ENCODE data around the gene TCF15. TPM values are rescaled to one million over a fixed set of nuclear protein-coding genes. Genes with fewer than 3 reads are reported as not detected.
A peak's percentile ranks its signal among the peaks of the same experiment; 100 is the strongest.
"Not testable (repeated sequence)": the region's sequence is repeated elsewhere in the genome, so short reads cannot be mapped to it uniquely, and the experiment has no call there.

TCF15 gene
- total RNA-seq, 1 donor from 2014 or later, result 0.07 TPM

DNA sequence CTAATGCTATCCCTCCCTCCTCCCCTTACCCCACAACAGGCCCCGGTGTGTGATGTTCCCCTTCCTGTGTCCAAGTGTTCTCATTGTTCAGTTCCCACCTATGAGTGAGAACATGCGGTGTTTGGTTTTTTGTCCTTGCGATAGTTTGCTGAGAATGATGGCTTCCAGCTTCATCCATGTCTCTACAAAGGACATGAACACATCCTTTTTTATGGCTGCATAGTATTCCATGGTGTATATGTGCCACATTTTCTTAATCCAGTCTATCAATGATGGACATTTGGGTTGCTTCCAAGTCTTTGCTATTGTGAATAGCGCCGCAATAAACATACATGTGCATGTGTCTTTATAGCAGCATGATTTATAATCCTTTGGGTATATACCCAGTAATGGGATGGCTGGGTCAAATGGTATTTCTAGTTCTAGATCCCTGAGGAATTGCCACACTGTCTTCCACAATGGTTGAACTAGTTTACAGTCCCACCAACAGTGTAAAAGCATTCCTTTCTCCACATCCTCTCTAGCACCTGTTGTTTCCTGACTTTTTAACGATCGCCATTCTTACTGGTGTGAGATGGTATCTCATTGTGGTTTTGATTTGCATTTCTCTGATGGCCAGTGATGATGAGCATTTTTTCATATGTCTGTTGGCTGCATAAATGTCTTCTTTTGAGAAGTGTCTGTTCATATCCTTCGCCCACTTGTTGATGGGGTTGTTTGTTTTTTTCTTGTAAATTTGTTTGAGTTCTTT, 31.0 kb downstream of the TCF15 start:
- not testable (repeated sequence) for DNase-seq (ENCODE audit: low read depth, low spot score)

DNA sequence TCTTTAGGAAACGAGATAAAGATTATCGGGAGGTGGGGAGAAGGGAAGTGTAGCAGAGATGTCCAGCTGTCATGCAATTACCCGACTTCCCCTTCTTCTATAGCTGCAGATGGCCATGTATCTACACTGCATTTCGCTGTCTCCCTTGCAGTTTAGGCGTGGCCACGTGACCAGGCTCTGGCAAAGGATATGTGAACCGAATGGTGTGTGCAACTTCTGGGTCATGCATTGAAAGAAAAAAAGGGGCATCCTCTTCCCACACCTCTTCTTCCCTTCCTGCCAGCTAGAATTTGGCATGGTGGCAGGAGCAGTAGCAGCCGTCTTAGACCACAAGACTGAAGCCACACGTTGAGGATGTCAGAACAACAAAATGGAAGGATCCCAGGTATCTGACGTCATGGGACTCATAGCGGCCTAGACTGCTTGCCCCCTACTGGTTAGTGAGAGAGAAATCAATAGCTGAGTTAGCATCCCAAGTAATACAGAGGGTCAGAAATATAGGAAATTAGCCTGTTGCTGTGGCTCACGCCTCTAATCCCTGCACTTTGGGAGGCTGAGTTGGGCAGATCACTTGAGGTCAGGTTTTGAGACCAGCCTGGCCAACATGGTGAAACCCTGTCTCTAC, 32.8 kb downstream of the TCF15 start:
- no peak for DNase-seq (ENCODE audit: low read depth, low spot score)

DNA sequence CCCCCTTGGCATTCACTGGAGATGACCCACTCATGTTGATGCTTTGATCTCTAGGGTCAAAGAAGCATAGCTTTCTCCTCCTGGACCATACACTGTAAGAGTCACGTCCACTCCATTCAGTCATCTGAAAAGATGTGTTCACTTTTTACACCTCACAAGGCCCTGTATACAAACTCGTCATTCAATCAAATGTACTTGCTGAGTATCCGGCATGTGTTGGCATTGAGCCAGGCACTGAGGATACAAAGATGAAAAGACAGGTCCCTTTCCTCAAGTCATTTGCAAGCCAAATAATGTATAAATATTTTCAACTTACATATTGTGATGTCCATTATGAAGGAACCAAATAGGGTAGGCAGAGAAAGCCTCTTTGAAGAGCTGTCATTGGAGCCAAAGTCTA, 34.0 kb downstream of the TCF15 start:
- DNase-seq (ENCODE audit: low read depth, low spot score), result no peak

DNA sequence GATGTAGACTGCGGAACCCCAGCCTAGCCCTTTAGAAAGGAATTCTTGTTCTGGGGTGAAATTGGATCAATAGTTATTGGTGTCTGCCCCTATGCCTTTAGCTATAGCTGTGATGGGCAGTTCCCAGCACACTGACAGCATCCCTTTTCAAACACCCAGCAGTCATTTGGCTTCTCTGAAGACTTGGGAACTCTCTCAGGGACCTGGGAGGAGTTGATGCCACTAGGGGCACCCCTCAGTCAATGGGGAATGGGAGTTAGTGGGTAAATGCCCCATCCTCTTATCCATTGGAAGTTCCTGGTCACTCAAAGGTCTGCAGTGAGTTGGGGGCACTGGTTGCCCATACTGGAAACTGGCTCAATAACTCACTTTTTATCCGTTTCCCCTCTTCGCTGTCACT, 34.9 kb downstream of the TCF15 start:
- no peak for DNase-seq (ENCODE audit: low read depth, low spot score)

DNA sequence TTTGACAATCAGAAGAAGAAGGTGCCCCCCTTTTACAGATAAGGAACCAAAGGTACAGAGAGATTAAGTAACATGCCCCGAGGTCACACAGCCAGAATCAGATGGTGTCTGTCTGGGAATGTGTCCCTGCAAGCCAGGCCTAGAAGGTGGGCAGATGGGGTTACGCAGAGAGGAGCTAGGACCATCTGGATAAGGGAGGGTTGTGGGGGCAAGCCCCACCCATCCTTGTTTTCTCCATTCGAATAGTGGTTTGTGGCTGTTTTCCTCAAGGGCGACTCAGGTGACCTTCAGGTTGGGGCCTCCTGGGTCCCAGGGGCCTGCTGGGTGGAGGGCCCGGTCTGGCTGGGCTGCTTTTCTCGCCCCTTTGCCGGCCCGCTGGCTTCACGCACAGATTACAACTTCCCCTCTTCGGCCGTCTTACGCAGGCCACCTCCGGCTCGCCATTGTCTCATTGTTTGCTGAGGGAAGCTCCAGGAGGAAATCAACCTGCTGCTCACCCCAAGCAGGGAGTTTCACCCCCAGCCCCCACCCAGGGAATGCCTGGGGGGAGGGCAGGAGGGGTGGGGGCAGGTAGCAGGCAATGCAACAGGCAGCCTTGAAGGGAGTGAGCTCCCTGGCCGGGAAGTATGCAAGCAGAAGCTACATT, 35.7 kb downstream of the TCF15 start:
- DNase-seq (ENCODE audit: low read depth, low spot score), result peak; percentile 29

DNA sequence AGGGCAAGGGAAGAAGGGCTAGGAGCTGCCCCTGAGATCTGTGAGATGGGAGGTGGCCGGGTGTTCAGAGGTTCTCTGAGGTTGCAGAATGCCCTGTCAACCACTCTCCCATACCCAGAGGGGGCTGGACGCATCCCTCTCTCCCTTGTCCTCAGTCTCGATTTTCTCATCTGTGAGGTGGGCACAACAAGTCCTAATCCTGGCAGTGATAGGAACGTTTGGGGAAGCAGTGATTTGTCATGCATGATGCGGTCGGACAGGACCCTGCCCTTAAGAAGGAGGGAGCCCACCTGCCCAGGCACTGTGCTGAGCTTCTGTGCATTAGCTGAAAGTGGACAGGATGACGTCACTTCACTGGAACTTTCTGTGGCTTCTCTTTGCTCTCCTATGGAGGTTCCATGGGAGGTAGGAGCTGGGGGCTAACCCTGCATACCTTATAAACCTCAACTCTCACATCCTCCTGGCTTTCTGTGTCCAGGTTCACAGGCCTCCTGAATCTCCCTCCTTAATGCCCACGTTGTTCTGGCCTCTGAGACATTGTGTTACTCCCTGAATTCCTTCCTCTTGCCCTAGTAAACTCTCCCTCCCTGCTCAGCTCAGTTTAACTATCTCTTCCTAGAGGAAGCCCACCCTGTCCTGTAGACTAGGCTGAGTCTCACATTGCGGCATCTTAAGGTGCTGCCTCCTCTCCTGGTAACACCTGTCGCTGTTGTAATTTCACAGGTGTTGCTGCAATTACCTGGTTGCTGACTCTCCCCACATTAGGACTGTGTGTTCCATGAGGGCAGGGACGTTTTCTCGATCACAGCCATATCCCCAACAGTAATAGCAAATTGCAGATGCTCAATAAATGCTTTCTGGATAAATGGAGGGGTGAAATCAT, 36.5 kb downstream of the TCF15 start:
- DNase-seq (ENCODE audit: low read depth, low spot score), result no peak

DNA sequence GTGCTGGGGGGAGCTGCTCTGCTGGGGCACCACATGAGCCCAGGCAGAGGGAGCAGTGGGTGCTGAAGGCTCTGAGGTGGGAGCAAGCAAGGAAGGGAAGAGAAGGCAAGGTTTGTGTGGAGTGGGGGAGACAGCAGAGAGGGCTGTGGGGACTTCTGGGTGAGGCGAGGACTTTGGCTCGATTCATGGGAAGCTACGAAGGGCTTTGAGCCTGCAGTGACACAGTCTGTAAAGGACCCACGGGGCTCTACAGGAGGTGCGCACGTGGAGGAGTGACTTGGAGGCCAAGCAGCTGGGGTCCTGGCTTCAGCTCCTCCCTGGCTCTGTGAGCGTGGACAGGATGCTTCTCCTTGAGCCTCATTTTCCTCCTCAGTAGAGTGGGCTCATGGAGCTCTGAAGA, 37.4 kb downstream of the TCF15 start:
- DNase-seq (ENCODE audit: low read depth, low spot score), result no peak

DNA sequence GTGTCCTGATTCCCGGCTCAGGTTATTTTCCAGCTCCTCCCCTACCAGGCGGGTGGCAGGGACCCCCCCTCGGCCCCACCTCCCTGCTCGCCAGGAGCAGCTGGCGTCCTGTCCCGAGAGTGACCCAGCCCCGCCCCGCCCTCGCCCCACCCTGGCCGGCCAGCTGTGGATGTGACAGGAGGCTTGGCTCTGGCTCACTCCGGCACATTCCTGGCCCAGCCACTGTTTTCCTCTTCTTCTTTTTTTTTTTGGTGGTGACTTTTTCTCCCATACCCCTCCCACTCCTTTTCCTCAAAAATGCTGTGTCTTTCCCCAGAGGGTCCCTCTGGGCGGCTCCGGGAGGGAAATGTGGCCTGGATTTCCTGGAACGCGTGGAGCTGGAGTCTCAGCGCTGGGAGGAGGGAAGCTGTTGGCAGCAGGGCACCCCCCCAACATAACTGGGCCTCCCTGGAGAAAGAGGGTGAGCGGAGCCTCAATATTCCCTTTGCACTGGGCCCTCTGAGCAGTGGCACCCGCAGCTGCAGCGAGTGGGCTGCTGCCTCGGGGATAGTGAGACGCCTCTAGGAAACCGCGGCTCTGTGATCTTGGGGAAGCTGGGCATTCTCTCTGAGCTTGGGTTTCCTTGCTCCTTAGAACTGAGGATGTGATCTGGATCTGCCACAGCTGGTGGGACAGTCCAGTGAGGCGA, 38.2 kb downstream of the TCF15 start:
- DNase-seq (ENCODE audit: low read depth, low spot score), result no peak

DNA sequence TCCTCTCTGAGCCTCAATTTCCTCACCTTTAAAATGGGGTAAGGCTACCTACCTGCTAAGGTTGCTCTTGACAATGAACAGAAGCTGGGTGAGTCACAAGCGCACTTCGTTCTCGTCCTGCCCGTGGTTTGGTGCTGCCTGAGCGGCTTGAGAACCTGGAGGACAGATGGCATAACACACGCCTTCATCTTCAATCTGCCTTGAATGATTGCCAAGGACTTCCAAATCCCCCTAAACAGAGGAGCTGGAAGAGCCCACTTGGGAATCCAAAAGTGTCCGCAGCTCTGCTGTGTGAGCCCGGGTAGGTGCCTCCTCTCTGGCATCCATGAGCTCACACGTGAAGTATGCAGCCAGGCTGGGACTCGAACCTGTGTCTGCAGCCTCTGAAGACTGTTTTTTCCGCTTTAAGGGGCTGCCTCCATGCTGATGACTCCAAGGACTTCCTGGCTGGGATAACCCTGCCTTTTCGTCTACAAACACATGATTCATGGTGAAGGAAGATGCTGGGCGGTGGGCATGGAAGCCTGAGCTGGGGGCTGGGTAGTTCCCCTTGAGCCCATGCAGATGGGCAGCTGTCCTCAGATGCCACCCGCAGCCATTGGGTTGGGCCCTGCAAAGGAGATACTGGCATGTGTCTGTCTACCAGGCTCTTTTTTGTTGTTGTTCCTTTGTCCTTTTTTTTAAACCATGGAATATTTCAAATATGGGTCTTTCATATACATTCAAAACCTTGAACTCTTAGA, 41.3 kb downstream of the TCF15 start:
- no peak for DNase-seq (ENCODE audit: low read depth, low spot score)

DNA sequence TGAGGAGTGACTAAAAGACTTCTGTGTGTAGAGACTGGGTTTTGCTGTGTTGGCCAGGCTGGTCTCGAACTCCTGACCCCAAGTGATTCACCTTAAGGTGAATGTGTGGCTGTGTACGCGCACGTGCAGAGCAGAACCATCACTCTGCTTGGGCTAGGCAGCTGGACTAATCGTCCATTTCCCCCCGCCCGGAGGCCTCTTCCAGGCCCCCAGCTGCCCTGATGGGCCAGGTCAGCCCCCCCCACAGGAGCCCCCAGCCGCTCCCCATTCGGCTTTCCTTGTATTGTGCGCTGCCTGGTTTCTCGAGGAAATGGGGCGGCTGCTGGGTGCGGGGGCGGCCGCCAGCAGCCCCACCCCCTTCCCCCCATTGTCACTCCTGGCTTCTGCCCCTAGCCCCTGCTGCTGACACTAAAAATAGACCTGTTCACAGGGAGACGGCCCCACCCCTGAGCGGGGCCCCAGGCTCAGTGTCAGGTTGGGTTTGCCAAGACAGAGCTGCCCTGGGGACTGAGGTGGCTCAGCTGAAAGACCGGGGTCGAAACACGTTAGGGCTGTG, 41.9 kb downstream of the TCF15 start:
- DNase-seq (ENCODE audit: low read depth, low spot score), result no peak

DNA sequence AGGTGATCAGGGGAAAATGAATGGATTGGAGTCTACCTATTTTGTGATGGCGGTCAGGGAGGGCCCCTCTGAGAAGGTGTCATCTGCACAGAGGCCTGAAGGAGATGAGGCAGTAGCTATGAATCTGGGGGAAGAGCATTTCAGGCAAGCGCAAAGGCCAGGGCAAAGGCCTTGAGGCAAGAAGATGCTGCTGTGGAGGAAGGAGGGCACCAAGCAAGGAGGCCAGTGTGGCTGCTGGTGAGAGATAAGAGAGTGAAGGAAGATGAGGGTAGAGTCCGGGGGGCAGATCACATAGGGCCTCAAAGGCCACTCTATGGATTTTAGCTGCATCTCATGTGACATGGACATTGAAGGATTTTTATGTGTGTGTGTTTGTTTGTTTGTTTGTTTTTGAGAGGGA, 45.9 kb downstream of the TCF15 start:
- DNase-seq (ENCODE audit: low read depth, low spot score), result no peak

DNA sequence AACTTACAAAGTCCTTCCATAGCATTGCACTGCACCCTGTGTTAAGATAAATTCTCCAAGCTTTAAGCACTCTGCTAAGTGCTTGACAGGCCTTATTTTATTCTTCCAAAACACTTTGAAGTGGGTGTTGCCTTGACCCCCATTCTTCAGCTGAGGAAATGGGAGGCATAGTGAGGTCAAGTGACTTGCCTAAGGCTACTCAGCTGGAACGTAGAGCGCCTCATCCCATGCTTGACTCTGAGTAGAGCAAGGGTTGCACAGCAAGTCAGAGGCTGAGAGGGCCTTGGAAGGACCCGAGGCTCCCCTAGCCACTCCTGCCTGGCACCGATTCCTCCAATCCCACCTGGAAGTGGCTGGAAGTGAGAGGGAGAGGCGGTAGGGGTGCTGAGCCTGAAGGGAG, 46.9 kb downstream of the TCF15 start:
- no peak for DNase-seq (ENCODE audit: low read depth, low spot score)

DNA sequence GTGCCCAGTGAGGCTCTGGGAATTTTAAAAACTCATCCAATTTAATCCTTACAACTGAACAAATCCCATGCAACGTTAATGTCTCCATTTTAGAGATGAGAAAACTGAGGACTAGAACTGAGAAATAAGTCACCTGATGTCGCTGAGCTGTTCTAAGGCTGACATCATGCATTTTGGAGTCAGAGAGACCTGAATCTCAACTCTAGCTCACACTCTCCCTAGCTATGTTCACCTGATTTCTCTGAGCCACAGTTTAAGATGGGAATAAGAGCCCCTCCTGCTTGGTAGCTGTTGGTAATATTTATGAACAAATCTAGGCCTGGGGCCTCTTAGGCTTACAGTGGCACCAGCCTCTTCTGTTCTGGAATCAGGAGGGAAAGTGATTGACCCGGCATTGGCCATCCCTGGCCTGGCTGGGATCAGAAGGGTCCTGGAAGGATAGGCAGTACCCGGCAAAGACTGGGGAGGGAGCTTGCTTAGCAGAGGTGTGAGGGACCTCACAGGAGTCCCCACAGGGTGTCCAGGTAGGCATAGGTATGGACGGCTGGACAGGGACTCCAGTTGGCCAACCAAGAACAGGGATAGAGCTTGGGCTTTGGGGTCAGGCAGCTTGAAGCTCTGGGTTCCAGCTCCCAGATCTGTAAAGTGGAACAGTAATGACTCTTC, 47.7 kb downstream of the TCF15 start:
- no peak for DNase-seq (ENCODE audit: low read depth, low spot score)

DNA sequence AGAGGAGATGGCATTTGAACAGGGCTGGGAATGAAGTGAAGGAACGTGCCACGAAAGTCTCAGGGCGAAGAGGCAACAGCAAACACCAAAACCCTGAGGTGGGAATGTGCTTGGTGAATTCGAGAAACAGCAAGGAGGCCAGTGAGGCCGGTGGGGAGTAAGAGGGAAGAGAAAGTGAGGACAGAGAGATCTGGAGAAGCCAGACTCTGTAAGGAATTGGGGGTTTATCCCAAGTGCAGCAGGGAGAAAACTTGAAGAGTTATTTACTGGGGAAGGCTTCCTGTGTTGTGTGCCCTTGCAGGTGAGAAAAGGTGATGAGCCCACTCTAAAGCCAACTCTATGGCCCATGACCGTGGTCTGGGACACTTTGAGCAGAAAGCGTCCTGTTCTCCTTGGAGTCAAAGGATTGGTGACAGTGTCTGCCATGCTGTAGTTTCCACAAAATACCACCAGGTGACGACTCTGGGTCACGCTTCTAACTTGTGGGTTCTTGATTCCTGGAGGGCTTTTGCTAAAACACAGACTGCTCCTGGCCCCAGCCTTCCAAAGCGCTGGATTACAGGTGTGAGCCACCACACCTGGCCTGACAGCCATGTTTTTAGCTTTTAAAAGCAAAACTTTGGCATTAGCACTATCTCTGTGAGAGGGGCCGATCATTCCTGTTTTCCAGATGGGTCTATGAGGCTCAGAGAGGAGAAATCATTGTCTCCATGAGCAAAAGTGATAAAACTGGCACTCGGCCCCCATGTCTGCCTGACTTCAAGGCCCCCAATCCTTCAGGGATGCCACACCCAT, 48.5 kb downstream of the TCF15 start:
- DNase-seq (ENCODE audit: low read depth, low spot score), result peak; percentile 27

DNA sequence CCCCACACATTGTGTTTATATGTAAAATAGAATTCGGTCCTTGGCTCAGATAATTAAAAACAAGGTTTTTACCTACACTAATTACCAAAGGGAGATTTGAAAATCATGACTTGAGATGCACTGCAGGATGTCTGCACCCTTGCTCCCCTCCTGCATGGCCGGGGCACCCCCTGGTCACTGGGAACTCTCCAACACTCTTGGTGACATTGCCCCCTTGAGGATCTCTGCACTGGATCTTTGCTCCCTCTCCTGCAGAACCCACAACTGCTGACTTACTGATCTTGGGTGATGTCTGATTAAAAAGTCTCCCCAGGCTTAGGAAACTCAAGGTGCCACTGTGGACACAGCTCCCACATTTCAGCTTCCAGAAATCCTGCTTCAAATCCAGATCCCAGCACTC, 49.4 kb downstream of the TCF15 start:
- no peak for DNase-seq (ENCODE audit: low read depth, low spot score)

DNA sequence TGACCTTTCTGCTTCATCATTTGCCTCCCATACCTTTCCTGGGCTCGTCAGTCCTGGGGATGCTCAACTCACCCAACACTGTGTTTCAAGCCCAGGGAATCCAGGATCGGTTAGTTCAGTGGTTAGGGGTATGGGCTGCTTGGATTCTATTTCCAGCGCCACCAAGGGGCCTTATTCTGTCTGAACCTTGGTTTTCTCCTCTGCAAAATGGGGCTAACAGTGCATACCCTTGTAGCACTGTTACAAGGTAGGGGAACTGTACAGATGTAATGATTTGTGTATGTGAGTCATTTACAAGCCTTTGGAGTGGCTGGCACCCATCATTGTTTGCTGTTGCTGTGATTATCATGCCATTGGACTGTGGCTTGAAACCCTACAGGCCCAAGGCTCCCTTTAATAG, 52.0 kb downstream of the TCF15 start:
- no peak for DNase-seq (ENCODE audit: low read depth, low spot score)

DNA sequence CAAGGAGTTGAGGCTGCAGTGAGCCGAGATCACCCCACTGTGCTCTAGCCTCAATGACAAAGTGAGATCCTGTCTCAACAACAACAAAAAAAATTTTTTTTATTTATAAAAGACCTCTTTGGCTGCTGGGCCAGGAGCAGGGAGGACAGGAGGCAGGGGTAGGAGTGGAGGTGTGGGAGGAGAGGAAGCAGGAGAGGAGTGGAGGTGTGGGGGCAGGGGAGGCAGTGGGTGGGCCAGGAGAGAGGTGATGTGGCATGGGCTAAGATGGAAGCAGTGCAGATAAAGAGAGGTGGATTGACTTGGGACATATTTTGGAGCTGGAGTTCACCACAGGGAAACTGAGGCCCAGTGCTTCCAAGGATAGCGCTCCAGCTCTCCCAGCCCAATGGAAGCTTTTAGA, 53.1 kb downstream of the TCF15 start:
- no peak for DNase-seq (ENCODE audit: low read depth, low spot score)

DNA sequence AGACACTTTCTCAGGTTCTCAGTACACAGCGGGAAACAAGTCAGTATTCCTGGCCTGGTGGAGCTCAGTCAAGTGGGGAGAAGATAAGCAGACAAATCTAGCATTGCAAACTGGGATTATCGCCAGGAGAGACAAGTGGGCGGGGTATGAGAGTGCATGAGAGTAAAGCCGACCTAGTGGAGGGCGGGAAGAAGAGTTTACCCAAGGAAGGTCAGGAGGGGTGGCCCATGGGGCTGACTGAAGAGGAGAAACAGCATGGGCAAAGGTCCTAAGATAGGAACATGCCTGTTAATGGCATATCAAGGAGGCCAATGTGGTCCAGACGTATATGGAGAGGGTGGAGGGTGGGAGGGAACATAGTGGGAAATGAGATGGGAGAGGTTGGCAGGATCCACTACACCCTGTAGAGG, 54.1 kb downstream of the TCF15 start:
- no peak for DNase-seq (ENCODE audit: low read depth, low spot score)

Measured in pulmonary artery endothelial cell (primary cell).